ENCODE measurements around the gene GSTT2.
"Not testable (repeated sequence)": the region's sequence is repeated elsewhere in the genome, so short reads cannot be mapped to it uniquely, and the experiment has no call there.

DNA sequence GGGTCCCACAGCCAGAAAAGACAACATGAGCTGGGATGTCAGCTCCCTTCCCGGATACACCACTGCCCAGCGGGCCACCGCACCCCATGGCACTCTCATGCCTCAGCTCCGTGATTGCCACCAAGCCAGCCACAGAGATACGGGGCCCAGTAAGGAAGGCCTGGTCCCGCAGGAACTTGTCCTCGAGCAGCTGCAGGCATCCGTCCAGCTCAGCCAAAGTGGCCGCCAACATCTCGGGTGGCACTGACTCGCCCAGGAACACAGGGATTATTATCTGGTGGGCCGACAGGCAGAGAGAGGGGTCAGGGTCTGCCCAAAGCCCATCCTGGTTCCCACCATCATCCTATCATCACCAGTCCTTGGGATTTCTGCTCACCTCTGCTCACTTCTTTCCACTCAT, 2.6 kb upstream of the GSTT2 start:
- TF ChIP-seq, protein P1, sequence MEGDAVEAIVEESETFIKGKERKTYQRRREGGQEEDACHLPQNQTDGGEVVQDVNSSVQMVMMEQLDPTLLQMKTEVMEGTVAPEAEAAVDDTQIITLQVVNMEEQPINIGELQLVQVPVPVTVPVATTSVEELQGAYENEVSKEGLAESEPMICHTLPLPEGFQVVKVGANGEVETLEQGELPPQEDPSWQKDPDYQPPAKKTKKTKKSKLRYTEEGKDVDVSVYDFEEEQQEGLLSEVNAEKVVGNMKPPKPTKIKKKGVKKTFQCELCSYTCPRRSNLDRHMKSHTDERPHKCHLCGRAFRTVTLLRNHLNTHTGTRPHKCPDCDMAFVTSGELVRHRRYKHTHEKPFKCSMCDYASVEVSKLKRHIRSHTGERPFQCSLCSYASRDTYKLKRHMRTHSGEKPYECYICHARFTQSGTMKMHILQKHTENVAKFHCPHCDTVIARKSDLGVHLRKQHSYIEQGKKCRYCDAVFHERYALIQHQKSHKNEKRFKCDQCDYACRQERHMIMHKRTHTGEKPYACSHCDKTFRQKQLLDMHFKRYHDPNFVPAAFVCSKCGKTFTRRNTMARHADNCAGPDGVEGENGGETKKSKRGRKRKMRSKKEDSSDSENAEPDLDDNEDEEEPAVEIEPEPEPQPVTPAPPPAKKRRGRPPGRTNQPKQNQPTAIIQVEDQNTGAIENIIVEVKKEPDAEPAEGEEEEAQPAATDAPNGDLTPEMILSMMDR (IDR thresholded peaks at IDR 0.05 in 8 of 11, conservative IDR thresholded peaks at IDR 0.05 in 3 of 11) = not testable (repeated sequence)
- TF ChIP-seq POLR2AphosphoS5 (IDR thresholded peaks at IDR 0.05) = not testable (repeated sequence)
